Gastrocnemius medialis (tissue), 4 donors: ENCODE results near the gene CDC14A. TPM values are rescaled to one million over a fixed set of nuclear protein-coding genes. Genes with fewer than 3 reads are reported as not detected.

Experiments used
- ATAC-seq, 2 donors: fragments of 150-250 bp; one replicate each; pipeline ENCODE4 v1.9.1; 2016
- DNase-seq, 2 donors: peaks; one replicate each; pipeline ENCODE4 v3.0.0-alpha.2; 2019
- H3K27ac ChIP-seq, 4 donors: fragments of 200-600 bp; sonication (generic); 1 replicate in 1 of 4; 2 replicates in 3 of 4; pipeline ENCODE4 v1.5.1; 2016 to 2018; ENCODE audit warnings: mild to moderate bottlenecking in 2 of 4, moderate library complexity in 1 of 4
- H3K27me3 ChIP-seq, 3 donors: fragments of 200-600 bp; sonication (generic) in 2 of 3; 1 replicate in 1 of 3; 2 replicates in 2 of 3; pipeline versions ENCODE4 v1.5.1 to v1.6.0; 2016 to 2019; ENCODE audit warnings: mild to moderate bottlenecking in 1 of 3, moderate library complexity in 1 of 3
- H3K36me3 ChIP-seq, 2 donors: fragments of 200-600 bp; sonication (generic) in 1 of 2; one replicate each; pipeline ENCODE4 v1.5.1; 2017 to 2018
- H3K4me1 ChIP-seq, 2 donors: fragments of 200-600 bp; sonication (generic) in 1 of 2; one replicate each; pipeline ENCODE4 v1.5.1; 2016 to 2017; ENCODE audit warnings: mild to moderate bottlenecking in 2 of 2
- H3K4me3 ChIP-seq, 4 donors: fragments of 200-600 bp; sonication (generic) in 3 of 4; 1 replicate in 1 of 4; 2 replicates in 3 of 4; pipeline ENCODE4 v1.5.1; 2016 to 2019; ENCODE audit warnings: mild to moderate bottlenecking in 2 of 4
- H3K9me3 ChIP-seq, 3 donors: fragments of 200-600 bp; sonication (generic) in 2 of 3; 1 replicate in 1 of 3; 2 replicates in 2 of 3; pipeline ENCODE4 v1.5.1; 2016 to 2019
- CTCF ChIP-seq, 5 experiments: fragments of 450-650 bp in 3 of 5; fragments of 200-600 bp in 2 of 5; sonication (generic) in 2 of 5; IDR thresholded peaks in 4 of 5; conservative IDR thresholded peaks in 1 of 5; 1 replicate in 4 of 5; 2 replicates in 1 of 5; pipeline ENCODE4 v1.5.1; 2016 to 2019; ENCODE audit warnings: antibody characterized with exemption in 5 of 5, mild to moderate bottlenecking in 3 of 5, moderate library complexity in 3 of 5
- POLR2A ChIP-seq, 2 donors: fragments of 450-650 bp; IDR thresholded peaks; one replicate each; pipeline ENCODE4 v1.6.1; 2017; ENCODE audit warnings: antibody characterized with exemption in 2 of 2, mild to moderate bottlenecking in 2 of 2, moderate library complexity in 2 of 2
- in situ Hi-C, 4 donors: fragments of 200-750 bp; cut with MboI; loops; one replicate each; pipeline versions ENCODE4 v1.15.0 to v1.8.0; 2017; ENCODE audit warnings: low sequenced_read_pairs in 4 of 4
- intact Hi-C: fragments of 100-400 bp; cut with DNase I; formaldehyde crosslinking; loops from one replicate; pipeline ENCODE4 v1.15.1; 2023; ENCODE audit warnings: low total_unique reads
- total RNA-seq, 4 donors: library from RNA; depleted of rRNA; stranded (reverse); fragments of >200 nt; gene quantifications; one replicate each; pipeline versions ENCODE4 v1.1.0 to v1.2.3, GENCODE V29; 2016

Gene CDC14A
- total RNA-seq, 4 donors from 2014 or later: 2.1 to 10.0 (median 6.0) TPM

- Histone ChIP-seq H3K27ac (no peak overlapping the region), H3K36me3 (peaks cover 0 to 6% of the 10 kb centered on the region in 2 donors), H3K4me3 (no peak overlapping the region), H3K4me1 (no peaks in the 10 kb centered on the region), H3K27me3 (no peaks in the 10 kb centered on the region), H3K9me3 (no peaks in the 10 kb centered on the region)
- in situ Hi-C loops (loop anchor here in 1 of 4 donors (25.0 kb wide), 1 partner anchor 383 kb away; no protein-coding TSS in a partner anchor), intact Hi-C loops (no loop called here)
- TF ChIP-seq CTCF (IDR thresholded peaks at IDR 0.05 in 4 of 5, conservative IDR thresholded peaks at IDR 0.05 in 1 of 5): no peak
- TF ChIP-seq POLR2A (IDR thresholded peaks at IDR 0.05): no peak
- DNase-seq: no peak
- ATAC-seq: no peak
Measured at GRCh38 chr1:100479620-100480338, 127.5 kb downstream of the CDC14A start.

GRCh38 chr1:100481303-100481702, 129.0 kb downstream of the CDC14A start:
- intact Hi-C loops (no loop called here), in situ Hi-C loops (loop anchor here in 1 of 4 donors (25.0 kb wide), 1 partner anchor 381 kb away; no protein-coding TSS in a partner anchor)
- no peaks in the 10 kb centered on the region for H3K4me1 ChIP-seq
- no peaks in the 10 kb centered on the region for H3K27me3 ChIP-seq
- no peak overlapping the region for H3K4me3 ChIP-seq
- H3K9me3 ChIP-seq: no peaks in the 10 kb centered on the region
- peaks cover 0 to 8% of the 10 kb centered on the region in 2 donors for H3K36me3 ChIP-seq
- H3K27ac ChIP-seq: no peak overlapping the region
- no peak for DNase-seq
- TF ChIP-seq CTCF (IDR thresholded peaks at IDR 0.05 in 4 of 5, conservative IDR thresholded peaks at IDR 0.05 in 1 of 5) (no peak), POLR2A (IDR thresholded peaks at IDR 0.05) (no peak)
- ATAC-seq: no peak

- in situ Hi-C loops: loop anchor here in 1 of 4 donors (25.0 kb wide), 1 partner anchor 380 kb away; no protein-coding TSS in a partner anchor
Measured at GRCh38 chr1:100482167-100482566, 129.9 kb downstream of the CDC14A start.

GRCh38 chr1:100482748-100483147, 130.4 kb downstream of the CDC14A start:
- Histone ChIP-seq H3K9me3 (no peaks in the 10 kb centered on the region), H3K4me3 (no peak overlapping the region), H3K36me3 (peaks cover 0 to 8% of the 10 kb centered on the region in 2 donors), H3K27ac (no peak overlapping the region), H3K4me1 (no peaks in the 10 kb centered on the region), H3K27me3 (no peaks in the 10 kb centered on the region)
- no peak for DNase-seq
- intact Hi-C loops: no loop called here
- no peak for ATAC-seq
- in situ Hi-C loops: loop anchor here in 1 of 4 donors (25.0 kb wide), 1 partner anchor 380 kb away; no protein-coding TSS in a partner anchor
- TF ChIP-seq CTCF (IDR thresholded peaks at IDR 0.05 in 4 of 5, conservative IDR thresholded peaks at IDR 0.05 in 1 of 5) (no peak), POLR2A (IDR thresholded peaks at IDR 0.05) (no peak)

More at GRCh38 chr1:100482167-100482566, 129.9 kb downstream of the CDC14A start:
- DNase-seq: no peak
- intact Hi-C loops: no loop called here
- H3K9me3 ChIP-seq: no peaks in the 10 kb centered on the region
- no peak for ATAC-seq
- no peaks in the 10 kb centered on the region for H3K4me1 ChIP-seq
- no peak for TF ChIP-seq CTCF (IDR thresholded peaks at IDR 0.05 in 4 of 5, conservative IDR thresholded peaks at IDR 0.05 in 1 of 5)
- no peak for TF ChIP-seq POLR2A (IDR thresholded peaks at IDR 0.05)
- no peak overlapping the region for H3K27ac ChIP-seq
- no peaks in the 10 kb centered on the region for H3K27me3 ChIP-seq
- peaks cover 0 to 8% of the 10 kb centered on the region in 2 donors for H3K36me3 ChIP-seq
- no peak overlapping the region for H3K4me3 ChIP-seq
